Activated B cell treated with CpG ODN at 0.5 μM for 24 hours (primary cell): ENCODE measurements around the gene TTC36. TPM values are rescaled to one million over a fixed set of nuclear protein-coding genes. Genes with fewer than 3 reads are reported as not detected.

Source experiments
- ATAC-seq: fragments of 200-7000 bp; cut with Tn5 transposase; one replicate; pipeline ENCODE4 v1.10.0; 2021; ENCODE audit warnings: low read depth, mild to moderate bottlenecking, moderate library complexity
- CTCF ChIA-PET: fragments of 350-600 bp; sonication (Branson Sonifier 250); formaldehyde crosslinking; loops from one replicate; lab custom pipeline; 2021; ENCODE audit warnings: antibody characterized with exemption; lab: Charles Lee
- POLR2A ChIA-PET: fragments of 350-600 bp; sonication (Branson Sonifier 250); formaldehyde crosslinking; loops from one replicate; lab custom pipeline; 2021; ENCODE audit warnings: antibody characterized with exemption; lab: Charles Lee
- DNase-seq: peaks from one replicate; pipeline ENCODE4 v3.0.0; 2022
- H3K27ac Mint-ChIP-seq: one replicate; pipeline ENCODE4 v1.8.0; 2020; ENCODE audit warnings: mixed read lengths
- H3K27me3 Mint-ChIP-seq: one replicate; pipeline ENCODE4 v1.8.0; 2021; ENCODE audit warnings: mixed read lengths
- H3K36me3 Mint-ChIP-seq: one replicate; pipeline ENCODE4 v1.8.0; 2021; ENCODE audit warnings: low read depth, mixed read lengths
- H3K4me1 Mint-ChIP-seq: one replicate; pipeline ENCODE4 v1.8.0; 2021; ENCODE audit warnings: mixed read lengths
- H3K4me3 Mint-ChIP-seq: one replicate; pipeline ENCODE4 v1.8.0; 2020; ENCODE audit warnings: mild to moderate bottlenecking, mixed read lengths
- H3K9me3 Mint-ChIP-seq: one replicate; pipeline ENCODE4 v1.8.0; 2020; ENCODE audit warnings: mixed read lengths
- intact Hi-C: fragments of 100-400 bp; cut with micrococcal nuclease; formaldehyde crosslinking; loops from one replicate; pipeline ENCODE4 v1.15.1; 2024
- total RNA-seq: library from RNA; stranded (reverse); gene quantifications from 2 replicates; pipeline ENCODE4 v1.2.3, GENCODE V29; 2022
- TF ChIP-seq, protein P1 (sequence below): fragments of 200-600 bp; IDR thresholded peaks from one replicate; pipeline ENCODE4 v1.8.0; 2022; ENCODE audit warnings: antibody characterized with exemption, mild to moderate bottlenecking

Gene TTC36
- total RNA-seq, 1 donor from 2014 or later: 0.44 TPM

DNA sequence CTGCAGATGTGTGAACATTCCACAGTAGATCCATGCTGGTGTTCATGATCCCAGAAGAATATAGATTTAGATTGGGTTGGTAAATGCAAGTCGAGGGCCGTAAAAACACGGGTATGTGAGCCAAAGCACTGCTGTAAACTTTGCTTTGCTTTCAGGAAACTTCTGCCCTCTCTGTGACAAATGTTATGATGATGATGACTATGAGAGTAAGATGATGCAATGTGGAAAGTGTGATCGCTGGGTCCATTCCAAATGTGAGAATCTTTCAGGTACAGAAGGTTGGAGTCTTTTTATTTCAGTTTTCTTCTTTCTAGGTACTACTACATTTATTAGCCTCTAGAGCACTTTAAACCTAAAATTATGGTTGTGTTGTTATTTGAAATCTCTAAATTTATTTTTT lies 36.2 kb upstream of the TTC36 start:
- DNase-seq (no peak), ATAC-seq (no peak)
- Mint-ChIP-seq H3K36me3 (peaks cover 73% of the 10 kb centered on the region), H3K4me1 (no peaks in the 10 kb centered on the region), H3K27ac (no peak overlapping the region), H3K27me3 (no peaks in the 10 kb centered on the region), H3K9me3 (no peaks in the 10 kb centered on the region), H3K4me3 (no peak overlapping the region)
- TF ChIP-seq, protein P1, sequence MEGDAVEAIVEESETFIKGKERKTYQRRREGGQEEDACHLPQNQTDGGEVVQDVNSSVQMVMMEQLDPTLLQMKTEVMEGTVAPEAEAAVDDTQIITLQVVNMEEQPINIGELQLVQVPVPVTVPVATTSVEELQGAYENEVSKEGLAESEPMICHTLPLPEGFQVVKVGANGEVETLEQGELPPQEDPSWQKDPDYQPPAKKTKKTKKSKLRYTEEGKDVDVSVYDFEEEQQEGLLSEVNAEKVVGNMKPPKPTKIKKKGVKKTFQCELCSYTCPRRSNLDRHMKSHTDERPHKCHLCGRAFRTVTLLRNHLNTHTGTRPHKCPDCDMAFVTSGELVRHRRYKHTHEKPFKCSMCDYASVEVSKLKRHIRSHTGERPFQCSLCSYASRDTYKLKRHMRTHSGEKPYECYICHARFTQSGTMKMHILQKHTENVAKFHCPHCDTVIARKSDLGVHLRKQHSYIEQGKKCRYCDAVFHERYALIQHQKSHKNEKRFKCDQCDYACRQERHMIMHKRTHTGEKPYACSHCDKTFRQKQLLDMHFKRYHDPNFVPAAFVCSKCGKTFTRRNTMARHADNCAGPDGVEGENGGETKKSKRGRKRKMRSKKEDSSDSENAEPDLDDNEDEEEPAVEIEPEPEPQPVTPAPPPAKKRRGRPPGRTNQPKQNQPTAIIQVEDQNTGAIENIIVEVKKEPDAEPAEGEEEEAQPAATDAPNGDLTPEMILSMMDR: no peak
- ChIA-PET POLR2A (interaction anchor here (1.2 to 1.7 kb wide), 2 partner anchors 55 to 89 kb away, joined by 3 to 4 read pairs; no protein-coding TSS in a partner anchor), CTCF (no interaction called here)
- intact Hi-C loops: no loop called here

DNA sequence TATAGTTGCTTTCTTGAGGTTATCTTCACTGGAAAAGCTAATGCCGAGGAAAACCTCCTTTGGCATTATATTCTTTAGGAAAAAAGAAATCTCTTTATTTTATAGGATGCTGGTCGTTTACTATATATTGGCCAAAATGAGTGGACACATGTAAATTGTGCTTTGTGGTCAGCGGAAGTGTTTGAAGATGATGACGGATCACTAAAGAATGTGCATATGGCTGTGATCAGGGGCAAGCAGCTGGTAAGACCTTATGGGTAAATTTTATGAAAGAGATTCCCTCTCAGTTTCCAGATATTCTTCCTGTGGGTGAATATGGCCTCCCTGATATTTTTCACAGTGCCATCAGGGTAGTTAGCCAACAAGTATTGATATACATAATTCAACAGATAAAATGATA lies 29.4 kb upstream of the TTC36 start:
- H3K4me1 Mint-ChIP-seq: no peaks in the 10 kb centered on the region
- ATAC-seq (no peak), DNase-seq (no peak)
- intact Hi-C loops: no loop called here
- peaks cover 89% of the 10 kb centered on the region for H3K36me3 Mint-ChIP-seq
- no peak overlapping the region for H3K4me3 Mint-ChIP-seq
- no peaks in the 10 kb centered on the region for H3K9me3 Mint-ChIP-seq
- H3K27ac Mint-ChIP-seq: no peak overlapping the region
- TF ChIP-seq, protein P1: no peak
- ChIA-PET CTCF (no interaction called here), POLR2A (no interaction called here)
- H3K27me3 Mint-ChIP-seq: no peaks in the 10 kb centered on the region

DNA sequence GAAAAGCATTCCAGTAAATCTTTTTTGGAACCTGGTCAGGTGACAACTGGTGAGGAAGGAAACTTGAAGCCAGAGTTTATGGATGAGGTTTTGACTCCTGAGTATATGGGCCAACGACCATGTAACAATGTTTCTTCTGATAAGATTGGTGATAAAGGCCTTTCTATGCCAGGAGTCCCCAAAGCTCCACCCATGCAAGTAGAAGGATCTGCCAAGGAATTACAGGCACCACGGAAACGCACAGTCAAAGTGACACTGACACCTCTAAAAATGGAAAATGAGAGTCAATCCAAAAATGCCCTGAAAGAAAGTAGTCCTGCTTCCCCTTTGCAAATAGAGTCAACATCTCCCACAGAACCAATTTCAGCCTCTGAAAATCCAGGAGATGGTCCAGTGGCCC lies 24.1 kb upstream of the TTC36 start:
- H3K27me3 Mint-ChIP-seq: no peaks in the 10 kb centered on the region
- no peak overlapping the region for H3K4me3 Mint-ChIP-seq
- H3K4me1 Mint-ChIP-seq: no peaks in the 10 kb centered on the region
- ChIA-PET POLR2A (no interaction called here), CTCF (no interaction called here)
- H3K9me3 Mint-ChIP-seq: no peaks in the 10 kb centered on the region
- H3K27ac Mint-ChIP-seq: no peak overlapping the region
- DNase-seq (no peak), ATAC-seq (no peak)
- intact Hi-C loops: no loop called here
- TF ChIP-seq, protein P1: no peak
- peaks cover 95% of the 10 kb centered on the region for H3K36me3 Mint-ChIP-seq

DNA sequence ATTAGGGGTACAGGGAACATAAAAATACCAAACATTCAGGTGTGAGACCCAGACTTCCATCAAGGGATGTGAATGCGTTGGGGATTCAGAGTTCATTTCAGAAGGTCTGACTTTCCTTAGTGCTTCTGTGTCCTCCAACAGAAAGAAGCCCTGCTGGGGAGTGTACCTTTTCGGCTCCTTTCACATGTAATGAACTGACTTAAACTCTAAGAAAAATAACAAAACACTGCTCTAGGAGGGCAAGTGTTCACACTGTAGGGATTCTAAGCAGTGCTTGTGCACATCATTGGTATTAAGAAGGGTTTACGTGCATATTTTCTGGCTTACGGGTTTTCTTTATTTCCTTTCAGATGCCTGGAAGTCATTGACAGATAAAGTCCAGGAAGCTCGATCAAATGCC lies 15.7 kb upstream of the TTC36 start:
- H3K9me3 Mint-ChIP-seq: no peaks in the 10 kb centered on the region
- ATAC-seq: no peak
- H3K4me1 Mint-ChIP-seq: peaks cover 3% of the 10 kb centered on the region
- ChIA-PET POLR2A (interaction anchor here (0.6 kb wide), 1 partner anchor 61 kb away, joined by 4 read pairs; the partner anchor contains the start of gene ARCN1), CTCF (interaction anchor here (0.7 kb wide), 1 partner anchor 55 kb away, joined by 3 read pairs; no protein-coding TSS in a partner anchor)
- peaks cover 73% of the 10 kb centered on the region for H3K36me3 Mint-ChIP-seq
- intact Hi-C loops: no loop called here
- H3K27ac Mint-ChIP-seq: no peak overlapping the region
- no peak overlapping the region for H3K4me3 Mint-ChIP-seq
- TF ChIP-seq, protein P1: no peak
- DNase-seq: no peak
- no peaks in the 10 kb centered on the region for H3K27me3 Mint-ChIP-seq

DNA sequence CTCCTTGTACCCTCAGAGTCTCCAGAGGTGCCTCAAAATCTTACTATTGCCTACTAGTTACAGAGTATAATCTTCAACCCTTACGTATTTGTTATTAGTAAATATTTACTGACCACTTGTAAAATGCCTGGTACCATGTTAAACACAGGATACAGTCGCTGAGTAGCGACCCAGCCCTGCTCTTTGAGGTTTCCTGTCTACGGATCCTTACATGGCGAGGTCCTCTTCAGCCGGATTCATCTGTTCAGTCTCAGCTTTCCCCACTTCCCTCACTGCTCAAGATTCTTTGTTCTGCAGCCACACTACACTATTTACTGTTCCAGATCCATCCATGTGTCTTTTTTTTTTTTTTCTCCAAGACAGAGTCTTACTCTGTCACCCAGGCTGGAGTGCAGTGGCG lies 13.2 kb upstream of the TTC36 start:
- no peak overlapping the region for H3K4me3 Mint-ChIP-seq
- ATAC-seq: no peak
- peaks cover 3% of the 10 kb centered on the region for H3K4me1 Mint-ChIP-seq
- no peaks in the 10 kb centered on the region for H3K9me3 Mint-ChIP-seq
- H3K27ac Mint-ChIP-seq: no peak overlapping the region
- DNase-seq: no peak
- intact Hi-C loops: no loop called here
- CTCF ChIA-PET: no interaction called here
- TF ChIP-seq, protein P1: no peak
- H3K36me3 Mint-ChIP-seq: peaks cover 67% of the 10 kb centered on the region
- POLR2A ChIA-PET: no interaction called here
- H3K27me3 Mint-ChIP-seq: no peaks in the 10 kb centered on the region
